Loucy (cell line): ENCODE results near the gene UNC5A.

Experiments used
- H2AFZ ChIP-seq: fragments of 200-600 bp; sonication (generic); 2 replicates; pipeline ENCODE4 v1.6.0; 2016; ENCODE audit warnings: antibody characterized with exemption, mild to moderate bottlenecking, low read length, moderate library complexity
- H3F3A ChIP-seq: fragments of 200-600 bp; 2 replicates; pipeline ENCODE4 v1.6.0; 2016; ENCODE audit warnings: antibody characterized with exemption, low read depth, mild to moderate bottlenecking
- H3K27me3 ChIP-seq: fragments of 200-600 bp; sonication (generic); 2 replicates; pipeline ENCODE4 v1.6.1; 2014; ENCODE audit warnings: low read length, mild to moderate bottlenecking; ENCODE audit not compliant: insufficient read depth, poor library complexity, severe bottlenecking
- H3K36me3 ChIP-seq: fragments of 200-600 bp; sonication (generic); 2 replicates; pipeline ENCODE4 v1.6.1; 2016; ENCODE audit warnings: low read length; ENCODE audit not compliant: insufficient read depth
- H3K4me1 ChIP-seq: fragments of 200-600 bp; sonication (generic); 2 replicates; pipeline ENCODE4 v1.5.1; 2014; ENCODE audit warnings: low read length, mild to moderate bottlenecking; ENCODE audit not compliant: insufficient read depth, poor library complexity, severe bottlenecking
- H3K4me2 ChIP-seq: fragments of 200-600 bp; sonication (generic); 2 replicates; pipeline ENCODE4 v1.6.0; 2014; ENCODE audit warnings: antibody characterized with exemption, low read length, low read depth, mild to moderate bottlenecking; ENCODE audit not compliant: poor library complexity, severe bottlenecking
- H3K4me3 ChIP-seq: fragments of 200-600 bp; sonication (generic); 2 replicates; pipeline ENCODE4 v1.5.1; 2014; ENCODE audit warnings: low read length, mild to moderate bottlenecking, mixed read lengths; ENCODE audit not compliant: poor library complexity, severe bottlenecking
- H3K79me2 ChIP-seq: fragments of 200-600 bp; sonication (generic); 2 replicates; pipeline ENCODE4 v1.6.1; 2014; ENCODE audit warnings: low read length; ENCODE audit not compliant: insufficient read depth
- H3K9ac ChIP-seq: fragments of 200-600 bp; sonication (generic); 2 replicates; pipeline ENCODE4 v1.6.0; 2014; ENCODE audit warnings: mild to moderate bottlenecking, low read depth, low read length, moderate library complexity; ENCODE audit not compliant: poor library complexity, severe bottlenecking
- H3K9me2 ChIP-seq: fragments of 200-600 bp; sonication (generic); replicated peaks from 2 replicates; pipeline ENCODE4 v1.6.1; 2016; ENCODE audit warnings: low read depth, low read length, mixed read lengths
- H3K9me3 ChIP-seq: fragments of 200-600 bp; sonication (generic); 2 replicates; pipeline ENCODE4 v1.6.1; 2014; ENCODE audit warnings: mild to moderate bottlenecking, antibody characterized with exemption, low read length, low read depth; ENCODE audit not compliant: insufficient read depth
- H4K20me1 ChIP-seq: fragments of 200-600 bp; sonication (generic); 2 replicates; pipeline ENCODE4 v1.6.0; 2014; ENCODE audit warnings: antibody characterized with exemption, low read length, mild to moderate bottlenecking; ENCODE audit not compliant: insufficient read depth, poor library complexity, severe bottlenecking
- CTCF ChIP-seq: fragments of 200-600 bp; sonication (generic); conservative IDR thresholded peaks from 2 replicates; pipeline ENCODE4 v1.5.1; 2014; ENCODE audit warnings: mild to moderate bottlenecking, antibody characterized with exemption, low read length
- EZH2phosphoT487 ChIP-seq: fragments of 200-600 bp; IDR thresholded peaks from 2 replicates; pipeline ENCODE4 v1.6.1; 2018; ENCODE audit warnings: antibody characterized with exemption, mild to moderate bottlenecking, moderate library complexity, borderline replicate concordance

The UNC5A gene

GRCh38 chr5:176823869-176824412 is 13.6 kb downstream of the UNC5A start:
- no peaks in the 10 kb centered on the region for H3K4me1 ChIP-seq
- no peaks in the 10 kb centered on the region for H3K9me3 ChIP-seq
- no peaks in the 10 kb centered on the region for H3K36me3 ChIP-seq
- H3F3A ChIP-seq = no peaks in the 10 kb centered on the region
- H3K79me2 ChIP-seq = no peaks in the 10 kb centered on the region
- H3K9ac ChIP-seq = no peak overlapping the region
- TF ChIP-seq EZH2phosphoT487 (no peak), CTCF (no peak)
- no peaks in the 10 kb centered on the region for H3K27me3 ChIP-seq
- H3K9me2 ChIP-seq = no peaks in the 10 kb centered on the region
- no peak overlapping the region for H3K4me3 ChIP-seq
- H4K20me1 ChIP-seq = no peaks in the 10 kb centered on the region
- H3K4me2 ChIP-seq = no peak overlapping the region
- no peak overlapping the region for H2AFZ ChIP-seq

GRCh38 chr5:176824604-176825003 is 14.2 kb downstream of the UNC5A start:
- Histone ChIP-seq H3K4me2 (no peak overlapping the region), H4K20me1 (no peaks in the 10 kb centered on the region), H3K4me3 (no peak overlapping the region), H3K27me3 (no peaks in the 10 kb centered on the region), H3K79me2 (no peaks in the 10 kb centered on the region), H3F3A (no peaks in the 10 kb centered on the region), H3K36me3 (no peaks in the 10 kb centered on the region), H3K4me1 (no peaks in the 10 kb centered on the region), H2AFZ (no peak overlapping the region), H3K9ac (no peak overlapping the region), H3K9me3 (no peaks in the 10 kb centered on the region), H3K9me2 (no peaks in the 10 kb centered on the region)
- TF ChIP-seq EZH2phosphoT487 (no peak), CTCF (no peak)

- Histone ChIP-seq H3K4me2 (no peak overlapping the region), H3K9me3 (no peaks in the 10 kb centered on the region), H3K79me2 (no peaks in the 10 kb centered on the region), H3K27me3 (no peaks in the 10 kb centered on the region), H3K9me2 (no peaks in the 10 kb centered on the region), H3F3A (no peaks in the 10 kb centered on the region), H4K20me1 (no peaks in the 10 kb centered on the region), H3K36me3 (no peaks in the 10 kb centered on the region), H3K4me1 (no peaks in the 10 kb centered on the region), H3K9ac (no peak overlapping the region), H2AFZ (no peak overlapping the region), H3K4me3 (no peak overlapping the region)
- TF ChIP-seq EZH2phosphoT487 = no peak
- no peak for TF ChIP-seq CTCF
These were observed 14.9 kb downstream of the UNC5A start for GRCh38 chr5:176825234-176825633.
